Measurements from ENCODE around the gene AGBL5.
A peak's percentile ranks its signal among the peaks of the same experiment; 100 is the strongest.

The AGBL5 gene

DNA sequence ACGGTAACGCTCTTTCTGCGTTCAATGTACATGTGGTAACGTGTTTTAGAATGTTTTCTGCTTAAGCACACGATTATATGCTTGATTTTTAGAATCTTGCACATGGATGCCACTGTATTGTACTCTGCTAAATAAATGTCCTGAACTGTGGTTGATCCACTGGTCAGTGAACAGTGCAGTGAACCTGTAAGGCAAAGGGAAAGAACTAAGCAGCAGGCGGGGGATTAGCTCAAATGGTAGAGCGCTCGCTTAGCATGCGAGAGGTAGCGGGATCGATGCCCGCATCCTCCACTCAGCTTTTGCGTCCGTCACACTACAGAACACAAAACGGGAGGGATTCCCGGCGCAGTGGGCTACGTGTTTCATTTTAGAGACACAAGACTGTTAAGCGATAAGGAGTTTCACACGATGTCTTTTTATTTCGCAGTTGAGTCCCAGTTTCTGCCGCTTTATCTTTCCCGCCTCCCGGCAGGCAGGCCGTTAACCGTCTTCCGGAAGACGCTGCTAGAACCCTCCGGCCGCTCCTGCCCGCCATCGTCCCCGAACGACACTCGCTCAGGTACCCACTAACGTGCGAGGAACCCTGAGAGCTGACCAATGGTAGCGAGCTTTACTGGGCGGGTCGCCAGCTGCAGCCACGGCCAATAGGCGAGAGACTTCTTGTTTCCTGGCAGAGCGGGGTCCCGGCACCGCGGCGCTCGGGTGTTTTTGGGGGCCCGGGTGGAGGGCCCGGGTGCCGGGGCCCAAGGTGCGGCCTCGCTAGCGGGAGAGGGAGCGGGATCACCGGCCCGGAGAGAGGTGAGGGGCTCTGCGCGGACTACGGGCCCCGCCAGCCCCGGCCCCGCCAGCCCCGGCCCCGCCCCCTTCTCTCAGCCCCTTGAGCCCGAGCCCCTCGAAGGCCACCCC lies at the start of gene AGBL5:
TSS of gene AGBL5 (plus strand) at position 673 of the 906 bp plus-strand sequence. CDS start 1,291 bp downstream, outside the sequence.
- DNase-seq = peak; percentile 96

- no peak for DNase-seq
These were observed 49.5 kb upstream of the AGBL5 start for GRCh38 chr2:27001950-27002349.

DNA sequence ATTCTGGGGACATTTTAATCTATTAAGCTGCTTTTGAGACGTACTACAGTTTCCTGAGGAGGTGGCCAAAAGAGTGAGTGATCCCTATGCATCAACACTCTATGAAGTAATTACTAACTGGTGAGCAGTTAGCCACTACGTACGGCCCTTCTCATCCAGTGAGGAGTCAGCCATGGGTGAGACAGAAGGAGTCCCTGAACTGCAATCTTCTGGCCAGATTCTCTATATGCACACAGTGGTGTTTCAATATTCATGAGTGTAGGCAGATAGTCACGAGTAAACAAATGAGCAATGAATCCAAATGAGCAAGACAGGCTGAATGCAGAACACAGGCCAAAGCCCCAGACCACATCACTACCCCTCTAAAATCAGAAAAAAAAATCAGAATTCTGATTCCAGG lies 48.5 kb upstream of the AGBL5 start:
- no peak for DNase-seq

GRCh38 chr2:27003857-27004256 lies 47.6 kb upstream of the AGBL5 start:
- no peak for DNase-seq

DNA sequence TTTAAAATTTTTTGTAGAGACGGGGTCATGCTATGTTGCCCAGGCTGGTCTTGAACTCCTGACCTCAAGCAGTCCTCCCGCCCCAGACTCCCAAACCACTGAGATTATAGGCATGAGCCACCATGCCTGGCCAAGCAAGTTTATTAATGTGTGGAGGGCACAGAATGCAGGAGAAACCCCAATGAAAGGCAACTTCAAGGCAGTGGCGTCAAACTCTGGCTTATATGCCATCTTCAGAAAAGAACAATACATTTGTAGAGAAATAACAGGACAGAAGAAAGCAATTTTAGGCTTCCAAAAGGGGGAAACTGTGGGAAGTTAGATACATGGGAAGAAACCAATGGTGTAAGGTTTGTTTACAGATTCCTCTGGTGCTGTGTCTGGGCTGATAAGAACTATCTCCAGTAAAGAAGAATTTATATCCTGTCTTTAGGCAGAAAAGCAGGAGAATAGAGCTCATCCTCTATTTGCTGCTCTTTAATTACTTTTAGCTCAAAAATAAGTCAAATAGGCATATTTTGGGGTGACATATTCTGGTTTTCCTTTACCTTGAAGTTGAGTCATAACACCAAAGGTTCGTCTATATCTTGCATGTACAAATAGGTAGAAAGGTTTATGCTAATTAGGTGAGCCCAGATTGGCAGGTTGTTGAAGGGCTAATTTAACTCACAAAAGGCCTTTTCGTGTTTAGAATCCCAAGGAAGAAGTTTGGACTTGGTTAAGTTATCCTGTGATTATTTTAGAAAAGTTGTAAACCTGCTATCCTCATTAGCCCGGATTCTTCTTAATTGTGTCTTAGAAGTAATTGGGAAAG lies 44.7 kb upstream of the AGBL5 start:
- no peak for DNase-seq

DNA sequence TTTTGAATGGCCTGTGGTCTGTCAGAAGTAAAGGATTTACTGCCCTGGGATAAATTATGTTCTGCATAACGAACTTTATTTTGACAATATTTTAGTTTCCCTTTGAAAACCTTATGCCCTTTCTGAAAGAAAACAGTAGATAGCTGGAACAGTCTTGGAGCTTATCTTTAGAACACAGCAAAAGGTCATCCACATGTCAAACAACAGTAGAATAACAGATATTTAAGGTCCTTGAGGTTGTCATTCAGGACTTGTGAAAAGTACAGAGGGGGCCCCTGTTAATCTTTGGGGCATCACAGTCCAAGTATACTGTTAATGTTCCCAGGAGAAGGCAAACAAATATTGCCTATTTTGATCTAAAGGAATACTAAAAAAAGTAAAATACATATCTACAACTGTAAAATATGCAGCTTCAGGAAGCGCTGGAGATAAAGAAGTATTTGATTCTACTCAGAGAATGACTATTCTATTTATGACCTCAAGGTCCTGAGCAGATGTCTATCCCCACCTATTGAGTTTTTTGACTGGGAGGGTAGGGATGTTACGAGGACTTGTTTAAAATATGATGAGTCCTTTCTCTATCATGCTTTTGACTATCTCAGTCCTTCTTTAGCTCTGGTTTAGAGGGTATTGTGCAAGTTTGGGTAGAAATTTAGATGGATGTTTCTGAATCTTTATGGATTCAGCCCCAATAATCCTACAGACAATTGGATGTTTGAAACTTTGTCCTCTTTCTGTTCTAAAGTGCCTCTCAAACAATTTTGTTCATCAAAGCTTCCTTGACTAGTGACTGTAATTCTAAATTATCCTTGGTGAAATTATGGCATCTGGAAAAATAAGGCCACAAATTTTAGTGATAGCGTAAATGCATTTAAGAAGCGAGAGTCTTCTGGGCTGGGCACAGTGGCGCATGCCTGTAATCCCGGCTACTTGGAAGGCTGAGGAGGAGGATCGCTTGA lies 43.8 kb upstream of the AGBL5 start:
- DNase-seq = no peak

DNA sequence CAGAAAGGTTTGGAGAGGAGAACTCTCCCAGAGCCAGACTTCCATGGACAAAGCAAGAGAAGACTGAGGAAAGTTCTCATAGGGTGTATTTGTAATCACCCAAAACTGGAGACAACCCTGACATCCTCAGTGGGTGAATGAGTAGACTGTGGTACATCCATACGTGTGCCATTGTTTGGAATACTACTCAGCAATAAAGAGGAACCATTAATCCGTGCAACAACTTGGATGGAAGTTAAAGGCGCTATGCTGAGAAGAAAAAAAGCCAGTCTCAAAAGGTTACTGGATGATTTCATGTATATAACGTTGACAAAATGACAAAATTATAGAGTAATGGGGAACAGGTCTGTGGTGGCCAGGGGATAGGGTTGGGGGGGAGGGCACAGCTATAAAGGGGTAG lies 42.8 kb upstream of the AGBL5 start:
- no peak for DNase-seq

DNA sequence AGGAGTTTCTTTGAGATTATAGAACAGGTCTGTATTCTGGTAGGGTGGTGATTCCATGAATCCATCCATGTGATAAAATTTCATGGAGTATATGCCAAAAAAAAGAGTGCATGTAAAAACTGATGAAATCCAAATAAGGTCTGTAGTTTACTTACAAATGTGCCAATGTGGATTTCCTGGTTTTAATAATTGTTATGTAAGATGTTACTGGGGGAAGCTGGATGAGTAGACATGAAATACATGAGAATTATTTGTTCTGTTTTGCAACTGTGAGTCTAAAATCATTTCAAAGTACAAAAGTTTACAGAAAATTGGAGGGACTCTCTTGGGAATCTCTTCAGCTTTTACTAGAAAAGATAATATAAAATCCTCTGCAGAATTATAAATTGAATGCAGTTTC lies 42.4 kb upstream of the AGBL5 start:
- no peak for DNase-seq

DNA sequence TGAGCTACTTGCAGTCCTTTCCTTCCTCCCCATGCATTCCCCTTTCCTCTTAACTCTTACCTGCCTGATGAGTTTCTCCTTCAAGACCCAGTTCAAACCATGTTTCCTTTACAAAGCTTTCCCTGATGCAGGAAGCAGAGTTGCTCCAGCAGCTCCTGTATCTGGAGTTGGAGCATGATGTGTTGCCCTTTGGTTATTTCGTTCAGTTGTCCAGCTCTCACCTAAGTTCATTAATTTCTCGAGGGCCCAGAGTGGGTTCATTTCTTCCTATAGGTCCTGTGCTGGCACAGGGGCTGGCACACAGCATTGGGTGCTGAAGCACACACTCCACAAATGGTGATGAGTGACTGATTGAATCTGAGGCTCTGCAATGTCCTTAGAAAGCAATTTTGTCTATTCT lies 41.8 kb upstream of the AGBL5 start:
- no peak for DNase-seq

GRCh38 chr2:27010139-27010538 lies 41.3 kb upstream of the AGBL5 start:
- no peak for DNase-seq

- no peak for DNase-seq
These were observed 37.7 kb upstream of the AGBL5 start for GRCh38 chr2:27013738-27014137.

- DNase-seq = no peak
These were observed 36.6 kb upstream of the AGBL5 start for GRCh38 chr2:27014771-27015433.

GRCh38 chr2:27016801-27017325 lies 34.6 kb upstream of the AGBL5 start:
- DNase-seq = peak; percentile 55

DNA sequence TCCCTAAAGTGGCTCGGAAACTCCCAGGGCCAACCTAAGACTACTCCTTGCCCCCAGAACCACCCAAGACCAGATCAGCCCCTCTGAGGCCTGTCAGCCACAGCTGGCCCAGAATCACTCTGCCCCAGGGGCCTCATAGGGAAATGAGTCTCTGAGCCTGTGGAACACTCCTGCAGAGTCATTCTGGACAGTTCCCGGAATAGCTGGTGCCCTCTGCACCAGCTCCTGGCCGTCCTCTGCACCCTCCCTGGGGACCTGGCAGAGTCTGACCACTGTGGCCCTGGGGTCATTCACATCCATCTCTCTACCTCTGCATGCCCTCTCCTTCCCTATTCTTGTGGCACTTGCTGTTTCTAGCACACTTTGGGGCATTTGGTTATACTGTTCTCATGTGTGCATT lies 33.3 kb upstream of the AGBL5 start:
- no peak for DNase-seq

DNA sequence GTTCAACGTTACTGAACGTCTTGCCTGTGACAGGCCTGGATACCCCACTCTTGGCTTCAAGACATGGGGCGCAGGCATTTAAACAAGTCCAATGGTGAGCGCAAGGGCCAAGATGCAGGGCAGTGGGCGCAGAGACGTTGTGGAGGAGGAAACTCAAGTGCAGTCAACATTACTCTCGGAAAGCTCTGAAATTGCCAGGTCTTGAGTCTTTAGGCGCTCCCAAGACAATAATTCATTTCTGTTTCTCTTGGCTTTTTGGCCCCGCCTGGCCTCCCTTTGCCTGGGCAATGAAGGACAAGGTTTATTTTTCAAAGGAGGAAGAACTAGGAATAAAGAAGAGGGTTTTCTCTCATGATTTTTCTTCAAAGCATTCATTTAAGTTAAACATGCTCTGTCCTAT lies 32.0 kb upstream of the AGBL5 start:
- no peak for DNase-seq

GRCh38 chr2:27019931-27020855 lies 31.3 kb upstream of the AGBL5 start:
- no peak for DNase-seq

GRCh38 chr2:27021253-27022049 lies 30.0 kb upstream of the AGBL5 start:
- no peak for DNase-seq

- no peak for DNase-seq
These were observed 27.7 kb upstream of the AGBL5 start for GRCh38 chr2:27023740-27024139.

DNA sequence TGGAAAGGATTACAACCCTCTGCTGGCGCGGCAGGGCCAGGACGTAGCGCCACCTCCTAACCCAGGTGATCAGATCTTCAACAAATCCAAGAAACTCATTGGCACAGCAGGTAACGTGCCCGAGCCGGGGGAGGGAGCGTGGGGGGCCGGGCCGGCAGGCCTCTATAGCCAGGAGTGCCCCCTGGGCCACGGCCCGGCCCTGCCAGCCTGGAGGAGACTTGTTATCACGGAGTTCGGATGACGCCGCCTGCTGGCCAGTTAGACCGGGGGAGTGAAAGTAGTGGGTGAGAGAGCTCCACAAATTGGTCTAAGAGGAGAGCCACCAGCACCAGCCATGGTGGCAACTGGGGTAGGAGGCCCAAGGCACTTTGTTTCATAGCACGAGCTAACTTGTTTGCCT lies 27.3 kb upstream of the AGBL5 start:
- DNase-seq = no peak

DNA sequence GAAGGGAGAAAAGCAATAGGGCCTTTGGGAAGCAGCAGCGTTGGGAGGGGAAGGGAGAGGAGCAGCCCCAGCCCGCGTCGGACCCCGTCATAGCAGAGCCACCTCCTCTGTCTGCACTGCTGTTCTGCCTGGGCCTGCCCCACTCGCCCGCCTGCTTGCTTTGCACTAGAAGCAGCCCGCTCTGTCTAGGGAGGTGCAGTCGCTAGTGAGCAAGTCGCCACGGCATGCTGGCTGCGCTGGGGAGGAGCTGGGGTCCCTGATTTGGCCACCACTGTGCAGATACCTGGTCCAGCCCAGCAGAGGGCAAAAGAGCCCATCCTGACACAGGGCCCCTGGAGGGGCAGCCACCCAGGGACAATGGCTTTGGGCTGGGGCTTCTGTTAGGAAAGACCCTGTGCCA lies 26.7 kb upstream of the AGBL5 start:
- DNase-seq = no peak

Measured in NCI-H2171 (cell line).